Activated CD8-positive, alpha-beta T cell treated with anti-CD3 and anti-CD28 coated beads for 36 hours (primary cell): ENCODE measurements around the gene C12orf75. TPM values are rescaled to one million over a fixed set of nuclear protein-coding genes. Genes with fewer than 3 reads are reported as not detected.

Experiments used
- ATAC-seq: fragments of 200-7000 bp; cut with Tn5 transposase; one replicate; pipeline ENCODE4 v1.10.0; 2021; ENCODE audit warnings: mild to moderate bottlenecking, moderate library complexity
- CTCF ChIA-PET: fragments of 350-600 bp; sonication (Branson Sonifier 250); formaldehyde crosslinking; loops from one replicate; lab custom pipeline; 2021; ENCODE audit warnings: antibody characterized with exemption; lab: Charles Lee
- POLR2A ChIA-PET: fragments of 350-600 bp; sonication (Branson Sonifier 250); formaldehyde crosslinking; loops from one replicate; lab custom pipeline; 2021; ENCODE audit warnings: antibody characterized with exemption; lab: Charles Lee
- DNase-seq: peaks from one replicate; pipeline ENCODE4 v3.0.0-alpha.2; 2020
- H3K27ac Mint-ChIP-seq: one replicate; pipeline ENCODE4 v1.8.0; 2021; ENCODE audit warnings: mild to moderate bottlenecking, mixed read lengths
- H3K27me3 Mint-ChIP-seq: one replicate; pipeline ENCODE4 v1.8.0; 2021; ENCODE audit warnings: mixed read lengths
- H3K36me3 Mint-ChIP-seq: one replicate; pipeline ENCODE4 v1.8.0; 2021; ENCODE audit warnings: low read depth, mixed read lengths
- H3K4me1 Mint-ChIP-seq: one replicate; pipeline ENCODE4 v1.8.0; 2021; ENCODE audit warnings: low read depth, mixed read lengths
- H3K4me3 Mint-ChIP-seq: one replicate; pipeline ENCODE4 v1.8.0; 2021; ENCODE audit warnings: mild to moderate bottlenecking, moderate library complexity, mixed read lengths
- H3K9me3 Mint-ChIP-seq: one replicate; pipeline ENCODE4 v1.8.0; 2021; ENCODE audit warnings: mixed read lengths
- CTCF ChIP-seq: fragments of 200-600 bp; IDR thresholded peaks from one replicate; pipeline ENCODE4 v1.8.0; 2022; ENCODE audit warnings: antibody characterized with exemption, mild to moderate bottlenecking
- intact Hi-C: fragments of 100-400 bp; cut with micrococcal nuclease; formaldehyde crosslinking; loops from one replicate; pipeline ENCODE4 v1.10.0; 2022
- total RNA-seq, 2 experiments: library from RNA; stranded (reverse); gene quantifications; one replicate each; pipeline ENCODE4 v1.2.3, GENCODE V29; 2021

Gene C12orf75
- total RNA-seq, 2 experiments from 2014 or later = 62.0 to 66.9 TPM

GRCh38 chr12:105409801-105410471 is 79.4 kb downstream of the C12orf75 start:
- CTCF ChIA-PET = interaction anchor here (1.6 to 1.7 kb wide), 2 partner anchors 10 to 11 kb away, joined by 9 to 10 read pairs; no protein-coding TSS in a partner anchor
- Mint-ChIP-seq H3K27me3 (no peaks in the 10 kb centered on the region), H3K27ac (no peak overlapping the region), H3K9me3 (no peaks in the 10 kb centered on the region), H3K4me1 (peaks cover 15% of the 10 kb centered on the region), H3K4me3 (no peak overlapping the region), H3K36me3 (no peaks in the 10 kb centered on the region)
- POLR2A ChIA-PET = no interaction called here
- DNase-seq (no peak), ATAC-seq (no peak)
- no peak for TF ChIP-seq CTCF
- intact Hi-C loops = no loop called here

GRCh38 chr12:105413911-105414487 is 83.5 kb downstream of the C12orf75 start:
- H3K27ac Mint-ChIP-seq = no peak overlapping the region
- DNase-seq = no peak
- H3K36me3 Mint-ChIP-seq = no peaks in the 10 kb centered on the region
- intact Hi-C loops = no loop called here
- H3K27me3 Mint-ChIP-seq = no peaks in the 10 kb centered on the region
- POLR2A ChIA-PET = no interaction called here
- ATAC-seq = no peak
- H3K9me3 Mint-ChIP-seq = no peaks in the 10 kb centered on the region
- TF ChIP-seq CTCF = no peak
- H3K4me3 Mint-ChIP-seq = no peak overlapping the region
- peaks cover 15% of the 10 kb centered on the region for H3K4me1 Mint-ChIP-seq
- CTCF ChIA-PET = interaction anchor here (0.7 kb wide), 1 partner anchor 20 kb away, joined by 3 read pairs; no protein-coding TSS in a partner anchor

- Mint-ChIP-seq H3K4me3 (no peak overlapping the region), H3K36me3 (no peaks in the 10 kb centered on the region), H3K27me3 (no peaks in the 10 kb centered on the region)
Measured at GRCh38 chr12:105417732-105418131, 87.2 kb downstream of the C12orf75 start.

GRCh38 chr12:105418229-105418628 is 87.7 kb downstream of the C12orf75 start:
- Mint-ChIP-seq H3K27ac (no peak overlapping the region), H3K4me3 (no peak overlapping the region), H3K9me3 (no peaks in the 10 kb centered on the region), H3K4me1 (peaks cover 2% of the 10 kb centered on the region), H3K36me3 (no peaks in the 10 kb centered on the region), H3K27me3 (no peaks in the 10 kb centered on the region)
- ChIA-PET POLR2A (no interaction called here), CTCF (interaction anchor here (1.1 to 4.2 kb wide), 2 partner anchors 719 to 730 kb away, joined by 3 to 54 read pairs; partner anchors contain the start of gene NUAK1)
- intact Hi-C loops = no loop called here
- ATAC-seq (no peak), DNase-seq (no peak)
- no peak for TF ChIP-seq CTCF

More at GRCh38 chr12:105417732-105418131, 87.2 kb downstream of the C12orf75 start:
- H3K4me1 Mint-ChIP-seq = no peaks in the 10 kb centered on the region
- no peaks in the 10 kb centered on the region for H3K9me3 Mint-ChIP-seq
- CTCF ChIA-PET = interaction anchor here (4.2 kb wide), 1 partner anchor 720 kb away, joined by 54 read pairs; the partner anchor contains the start of gene NUAK1
- intact Hi-C loops = no loop called here
- POLR2A ChIA-PET = no interaction called here
- no peak for DNase-seq
- ATAC-seq = no peak
- no peak overlapping the region for H3K27ac Mint-ChIP-seq
- no peak for TF ChIP-seq CTCF

- no peak overlapping the region for H3K27ac Mint-ChIP-seq
- H3K27me3 Mint-ChIP-seq = no peaks in the 10 kb centered on the region
- POLR2A ChIA-PET = no interaction called here
- intact Hi-C loops = no loop called here
- ATAC-seq = no peak
- H3K36me3 Mint-ChIP-seq = no peaks in the 10 kb centered on the region
- DNase-seq = no peak
- CTCF ChIA-PET = interaction anchor here (1.1 to 4.2 kb wide), 2 partner anchors 718 to 730 kb away, joined by 3 to 54 read pairs; partner anchors contain the start of gene NUAK1
- no peak overlapping the region for H3K4me3 Mint-ChIP-seq
- H3K4me1 Mint-ChIP-seq = peaks cover 9% of the 10 kb centered on the region
- no peak for TF ChIP-seq CTCF
- H3K9me3 Mint-ChIP-seq = no peaks in the 10 kb centered on the region
Measured at GRCh38 chr12:105418821-105419291, 88.4 kb downstream of the C12orf75 start.
